Measurements from ENCODE around the gene CLTCL1. TPM values are rescaled to one million over a fixed set of nuclear protein-coding genes. Genes with fewer than 3 reads are reported as not detected.
"Not testable (repeated sequence)": the region's sequence is repeated elsewhere in the genome, so short reads cannot be mapped to it uniquely, and the experiment has no call there.

CLTCL1 gene
- polyA plus RNA-seq, 3 donors from 2014 or later: 0.06 to 0.37 (median 0.19) TPM

DNA sequence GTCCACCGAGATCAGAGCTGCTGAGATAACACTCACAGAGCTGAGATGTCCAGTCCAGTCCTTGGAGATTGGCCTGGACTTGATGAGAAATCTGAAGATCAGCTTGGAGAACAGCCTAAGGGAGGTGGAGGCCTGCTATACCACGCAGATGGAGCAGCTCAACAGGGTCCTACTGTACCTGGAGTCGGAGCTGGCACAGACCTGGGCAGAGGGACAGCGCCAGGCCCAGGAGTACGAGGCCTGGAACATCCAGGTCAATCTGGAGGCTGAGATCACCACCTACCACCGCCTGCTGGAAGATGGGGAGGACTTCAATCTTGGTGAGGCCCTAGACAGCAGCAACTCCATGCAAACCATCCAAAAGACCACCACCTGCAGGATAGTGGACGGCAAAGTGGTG is 33.1 kb downstream of the CLTCL1 start:
- Mint-ChIP-seq H3K27ac (peak overlapping the region in 1 of 6 donors; percentile 57), H3K4me3 (no peak overlapping the region), H3K4me1 (peaks cover 6 to 11% of the 10 kb centered on the region in 2 donors), H3K27me3 (ENCODE audit: low read depth in 3 of 3) (peaks cover 0 to 5% (median 0%) of the 10 kb centered on the region in 3 donors), H3K36me3 (peaks cover 0 to 5% (median 3%) of the 10 kb centered on the region in 3 donors), H3K9me3 (no peaks in the 10 kb centered on the region)
- DNase-seq: no peak

DNA sequence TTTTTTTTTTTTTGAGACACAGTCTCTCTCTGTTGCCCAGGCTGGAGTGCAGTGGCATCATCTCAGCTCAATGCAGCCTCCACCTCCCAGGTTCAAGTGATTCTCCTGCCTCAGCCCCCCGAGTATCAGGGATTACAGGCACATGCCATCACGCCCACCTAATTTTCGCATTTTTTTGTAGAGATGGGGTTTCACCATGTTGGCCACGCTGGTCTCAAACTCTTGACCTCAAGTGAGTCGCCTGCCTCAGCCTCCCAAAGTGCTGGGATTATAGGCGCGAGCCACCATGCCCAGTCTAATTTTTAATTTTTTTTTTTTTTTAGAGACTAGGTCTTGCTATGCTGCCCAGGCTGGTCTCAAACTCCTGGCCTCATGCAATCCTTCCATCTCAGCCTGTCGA is 35.2 kb downstream of the CLTCL1 start:
- not testable (repeated sequence) for H3K4me3 Mint-ChIP-seq; H3K27ac Mint-ChIP-seq; H3K9me3 Mint-ChIP-seq; H3K27me3 Mint-ChIP-seq (ENCODE audit: low read depth in 3 of 3); H3K36me3 Mint-ChIP-seq; DNase-seq
- H3K4me1 Mint-ChIP-seq: peaks cover 6 to 11% of the 10 kb centered on the region in 2 donors

DNA sequence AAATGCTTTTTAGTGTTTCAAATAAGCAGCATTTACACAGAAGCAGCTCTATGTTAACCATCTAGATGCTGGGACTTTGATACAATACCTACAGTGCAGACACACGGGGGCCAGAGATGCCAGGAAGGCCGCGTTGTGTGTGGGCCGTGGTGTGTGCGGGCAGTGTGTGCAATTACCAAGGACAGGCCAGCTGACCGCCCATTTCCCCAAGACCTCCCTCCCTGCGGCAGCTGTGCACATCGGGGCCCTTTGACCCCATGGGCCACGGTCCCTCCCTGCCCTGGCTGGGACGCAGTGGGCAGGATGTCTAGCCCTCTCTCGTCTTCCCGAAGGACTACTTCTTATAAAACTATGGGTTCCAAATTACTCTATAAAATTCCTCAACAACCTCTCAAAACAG is 38.4 kb downstream of the CLTCL1 start:
- Mint-ChIP-seq H3K9me3 (no peaks in the 10 kb centered on the region), H3K27ac (no peak overlapping the region), H3K27me3 (ENCODE audit: low read depth in 3 of 3) (peaks cover 0 to 3% (median 2%) of the 10 kb centered on the region in 3 donors), H3K4me3 (no peak overlapping the region), H3K36me3 (no peaks in the 10 kb centered on the region), H3K4me1 (no peaks in the 10 kb centered on the region)
- DNase-seq: no peak

DNA sequence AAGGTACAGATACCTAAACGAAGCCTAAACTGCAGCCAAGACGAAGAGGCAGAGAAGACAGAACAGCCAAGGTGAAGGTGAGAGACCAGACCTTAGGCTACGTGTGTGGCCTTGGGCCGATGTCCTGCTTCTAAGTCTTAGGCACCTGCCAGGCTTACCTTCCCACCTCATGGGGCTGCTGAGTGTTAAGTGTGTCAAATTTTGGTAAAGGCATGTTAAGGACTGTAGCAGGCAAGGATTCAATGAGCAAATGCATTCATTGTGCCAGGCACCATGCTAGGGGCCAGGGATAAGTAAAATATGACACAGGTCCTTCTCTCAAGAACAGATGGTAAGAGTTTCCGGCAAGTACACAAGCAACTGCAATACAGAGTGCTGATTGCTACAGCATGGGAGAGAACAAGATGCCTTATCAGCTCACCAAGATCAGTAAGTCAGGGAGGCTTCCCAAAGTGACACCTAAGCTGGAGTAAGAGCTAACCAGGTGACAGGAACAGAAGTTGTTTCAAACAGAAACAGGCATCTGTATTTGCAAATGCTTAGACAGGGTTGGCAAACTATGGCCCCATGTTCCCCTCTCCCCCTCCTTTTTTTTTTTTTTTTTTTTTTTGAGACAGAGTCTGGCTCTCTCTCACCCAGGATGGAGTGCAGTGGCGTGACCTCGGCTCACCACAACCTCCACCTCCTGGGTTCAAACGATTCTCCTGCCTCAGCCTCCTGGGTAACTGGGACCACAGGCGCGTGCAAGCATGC is 46.7 kb downstream of the CLTCL1 start:
- H3K27me3 Mint-ChIP-seq (ENCODE audit: low read depth in 3 of 3): peaks cover 0 to 3% (median 0%) of the 10 kb centered on the region in 3 donors
- no peak overlapping the region for H3K4me3 Mint-ChIP-seq
- H3K27ac Mint-ChIP-seq: peak overlapping the region in 1 of 6 donors; percentile 36
- no peaks in the 10 kb centered on the region for H3K4me1 Mint-ChIP-seq
- H3K9me3 Mint-ChIP-seq: no peaks in the 10 kb centered on the region
- no peak for DNase-seq
- H3K36me3 Mint-ChIP-seq: no peaks in the 10 kb centered on the region

DNA sequence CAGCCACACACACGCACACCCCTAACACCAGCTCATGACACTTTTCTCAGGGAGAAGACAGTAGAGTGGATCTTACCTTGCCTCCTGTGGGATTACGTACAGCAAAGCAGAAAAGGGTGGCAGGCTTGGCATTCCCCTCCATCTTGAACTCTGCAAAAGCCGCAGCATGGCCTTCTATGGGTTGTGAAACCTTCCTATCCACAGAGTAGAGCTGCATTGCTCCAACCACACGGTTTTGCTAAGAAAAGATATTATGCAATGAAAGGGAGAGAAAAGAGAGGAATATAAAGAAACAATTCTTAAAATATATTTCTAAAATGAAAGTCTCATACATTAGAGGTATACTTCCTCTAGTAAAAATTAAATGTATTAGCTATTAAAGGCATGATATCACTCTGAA is 48.8 kb downstream of the CLTCL1 start:
- no peak overlapping the region for H3K27ac Mint-ChIP-seq
- H3K27me3 Mint-ChIP-seq (ENCODE audit: low read depth in 3 of 3): peaks cover 0 to 3% (median 0%) of the 10 kb centered on the region in 3 donors
- H3K9me3 Mint-ChIP-seq: no peaks in the 10 kb centered on the region
- H3K4me1 Mint-ChIP-seq: no peaks in the 10 kb centered on the region
- H3K36me3 Mint-ChIP-seq: no peaks in the 10 kb centered on the region
- no peak for DNase-seq
- H3K4me3 Mint-ChIP-seq: no peak overlapping the region

DNA sequence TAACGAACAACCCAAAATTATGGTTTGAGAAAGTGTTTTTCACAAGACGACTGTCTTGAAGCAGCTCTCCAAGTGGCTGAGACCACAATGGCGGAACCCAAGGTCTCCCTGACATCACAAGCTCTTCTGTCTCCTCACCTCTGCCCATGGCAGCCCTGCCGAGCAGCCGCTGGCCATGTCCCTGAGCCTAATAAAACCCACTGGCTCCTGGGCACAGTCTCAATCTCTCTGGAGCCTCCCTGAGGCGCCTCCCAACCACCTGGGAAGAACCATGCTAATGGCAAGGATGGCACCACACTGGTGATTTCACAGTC is 50.0 kb downstream of the CLTCL1 start:
- DNase-seq: no peak
- Mint-ChIP-seq H3K4me3 (no peak overlapping the region), H3K9me3 (no peaks in the 10 kb centered on the region), H3K27me3 (ENCODE audit: low read depth in 3 of 3) (peaks cover 0 to 3% (median 1%) of the 10 kb centered on the region in 3 donors), H3K4me1 (no peaks in the 10 kb centered on the region), H3K36me3 (no peaks in the 10 kb centered on the region), H3K27ac (no peak overlapping the region)

DNA sequence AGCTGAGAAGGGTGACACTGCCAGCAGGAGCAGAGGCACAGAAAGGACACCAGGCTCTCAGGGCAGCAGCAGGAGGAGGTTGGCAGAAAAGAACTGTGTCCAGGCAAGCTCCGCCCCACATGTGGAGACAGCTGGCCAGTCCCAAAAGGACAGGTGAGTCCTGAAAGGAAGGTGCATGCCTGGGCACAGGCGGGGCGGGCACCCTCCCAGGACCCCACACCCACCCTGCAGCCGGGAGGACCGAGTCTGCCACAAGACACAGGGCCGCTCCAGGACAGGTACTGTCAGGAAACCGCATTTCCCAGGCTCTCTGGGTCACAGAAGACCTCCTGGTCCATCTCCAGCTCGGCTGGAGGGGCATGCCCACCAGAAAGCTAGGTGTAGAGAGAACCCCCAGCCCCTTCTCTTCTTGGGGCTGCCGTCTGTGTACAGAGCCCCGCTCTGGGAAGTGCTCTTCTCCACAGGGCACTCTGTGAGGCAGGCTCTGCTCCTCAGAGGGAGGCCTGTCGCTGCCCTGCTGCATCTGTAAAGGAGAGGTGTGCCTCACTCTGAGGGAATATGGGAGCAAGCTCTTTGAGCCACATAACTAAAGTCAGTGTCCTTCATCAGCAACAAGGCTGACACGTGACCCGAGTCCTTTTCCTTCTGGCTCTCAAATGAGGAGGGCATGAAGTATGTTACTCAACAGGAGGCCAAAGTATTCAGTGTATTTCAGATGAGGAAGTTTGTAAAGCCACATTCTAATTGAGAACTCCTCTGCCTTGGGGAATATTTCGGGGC is 50.5 kb downstream of the CLTCL1 start:
- H3K36me3 Mint-ChIP-seq: no peaks in the 10 kb centered on the region
- H3K27ac Mint-ChIP-seq: no peak overlapping the region
- H3K4me3 Mint-ChIP-seq: no peak overlapping the region
- DNase-seq: no peak
- H3K9me3 Mint-ChIP-seq: no peaks in the 10 kb centered on the region
- H3K27me3 Mint-ChIP-seq (ENCODE audit: low read depth in 3 of 3): peaks cover 0 to 3% (median 1%) of the 10 kb centered on the region in 3 donors
- no peaks in the 10 kb centered on the region for H3K4me1 Mint-ChIP-seq

DNA sequence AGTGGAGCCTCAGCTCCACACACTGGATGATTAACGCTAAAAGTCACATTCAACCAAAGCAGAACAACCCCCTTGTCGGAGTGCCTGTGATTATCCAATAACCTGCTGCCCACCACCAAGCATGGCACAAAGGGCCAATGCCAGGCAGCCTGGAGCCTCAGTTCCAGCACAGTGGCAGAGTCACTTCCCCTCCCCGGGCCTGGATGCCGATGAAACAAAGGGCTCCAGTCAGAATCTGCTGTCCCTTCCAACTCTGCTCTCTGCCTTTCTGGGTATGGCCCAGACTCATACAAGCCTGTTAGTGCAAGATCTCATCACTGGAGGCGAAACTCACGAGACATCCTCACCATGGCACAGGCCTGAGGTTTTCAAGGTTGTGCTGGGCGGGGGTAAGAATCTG is 52.1 kb downstream of the CLTCL1 start:
- Mint-ChIP-seq H3K27me3 (ENCODE audit: low read depth in 3 of 3) (peaks cover 0 to 5% (median 0%) of the 10 kb centered on the region in 3 donors), H3K36me3 (no peaks in the 10 kb centered on the region)

DNA sequence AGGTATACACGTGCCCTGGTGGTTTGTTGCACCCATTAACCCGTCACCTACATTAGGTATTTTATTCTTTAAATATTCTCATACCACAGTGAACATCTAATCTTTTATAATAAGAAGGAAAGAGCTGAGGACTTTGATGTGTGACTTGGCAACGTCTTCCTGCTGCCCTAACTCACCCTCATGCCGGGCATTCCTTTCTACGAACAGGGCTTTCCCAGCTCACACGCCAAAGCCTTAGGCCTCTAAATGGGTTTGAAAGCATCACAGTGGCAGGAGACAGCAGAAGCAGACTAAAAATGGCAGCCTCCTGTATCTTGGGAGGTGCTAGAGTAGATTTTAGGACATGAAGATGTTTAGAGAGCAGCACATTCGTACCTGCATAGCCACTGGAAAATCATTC is 52.6 kb downstream of the CLTCL1 start:
- H3K36me3 Mint-ChIP-seq: no peaks in the 10 kb centered on the region
- no peaks in the 10 kb centered on the region for H3K4me1 Mint-ChIP-seq
- H3K9me3 Mint-ChIP-seq: no peaks in the 10 kb centered on the region
- no peak overlapping the region for H3K4me3 Mint-ChIP-seq
- peaks cover 0 to 5% (median 0%) of the 10 kb centered on the region in 3 donors for H3K27me3 Mint-ChIP-seq (ENCODE audit: low read depth in 3 of 3)
- no peak overlapping the region for H3K27ac Mint-ChIP-seq
- DNase-seq: no peak

More for the DNA sequence above, 52.1 kb downstream of the CLTCL1 start:
- no peaks in the 10 kb centered on the region for H3K9me3 Mint-ChIP-seq
- H3K27ac Mint-ChIP-seq: no peak overlapping the region
- no peak for DNase-seq
- no peaks in the 10 kb centered on the region for H3K4me1 Mint-ChIP-seq
- H3K4me3 Mint-ChIP-seq: no peak overlapping the region

DNA sequence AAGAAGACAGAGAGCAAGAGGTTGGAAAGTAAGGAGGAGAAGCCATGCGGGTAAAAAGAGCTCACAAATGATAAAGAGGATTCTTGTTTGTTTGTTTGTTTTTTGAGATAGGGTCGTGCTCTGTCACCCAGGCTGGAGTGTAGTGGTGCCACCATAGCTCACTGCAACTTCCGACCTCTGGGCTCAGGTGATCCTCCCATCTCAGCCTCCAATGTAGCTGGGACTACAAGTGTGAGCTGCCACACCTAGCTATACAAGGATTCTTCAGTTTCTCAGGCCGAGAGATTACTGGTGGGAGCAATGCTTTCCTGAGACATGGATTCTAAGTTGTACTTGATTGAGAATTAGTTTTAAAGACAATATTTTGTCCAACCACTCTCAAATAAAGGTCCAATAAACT is 55.6 kb downstream of the CLTCL1 start:
- Mint-ChIP-seq H3K36me3 (peaks cover 0 to 6% (median 0%) of the 10 kb centered on the region in 3 donors), H3K27me3 (ENCODE audit: low read depth in 3 of 3) (peaks cover 0 to 5% (median 2%) of the 10 kb centered on the region in 3 donors), H3K4me3 (no peak overlapping the region), H3K4me1 (no peaks in the 10 kb centered on the region), H3K27ac (no peak overlapping the region), H3K9me3 (no peaks in the 10 kb centered on the region)
- DNase-seq: no peak

DNA sequence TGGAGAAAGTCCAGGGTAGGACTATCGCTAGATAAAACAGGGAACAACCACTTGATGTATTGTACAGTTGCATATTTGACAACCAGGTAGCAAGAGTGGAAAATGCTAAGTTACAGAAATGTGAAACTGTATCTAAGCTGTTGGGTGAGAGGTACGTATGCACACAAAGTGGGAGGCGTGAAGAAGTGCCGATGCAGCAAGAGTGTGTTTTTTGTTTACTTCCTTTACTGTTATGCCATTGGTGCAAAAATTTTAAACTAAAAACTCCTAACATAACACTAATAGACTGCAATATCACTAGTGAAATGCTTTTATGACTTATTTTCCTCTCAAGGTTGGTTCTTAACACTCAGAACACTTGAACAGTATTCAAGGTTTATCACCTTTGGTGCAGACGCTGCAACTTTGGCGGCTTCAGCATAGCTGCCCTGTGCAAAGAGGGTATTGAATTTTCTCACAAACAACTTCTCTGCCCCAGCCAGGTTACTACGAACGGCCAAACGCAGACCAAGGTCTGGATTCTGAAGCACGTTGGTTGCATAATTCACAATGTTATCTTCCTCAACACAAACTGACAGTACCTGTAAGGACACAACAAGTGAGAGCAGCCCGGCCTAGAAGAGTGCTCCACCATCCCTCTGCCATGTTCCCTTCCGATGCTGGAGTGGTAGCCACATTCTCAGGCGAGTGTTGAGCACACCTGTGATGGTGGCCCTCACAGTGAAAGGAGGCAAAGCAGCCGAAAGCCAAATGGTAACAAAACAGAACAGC is 57.2 kb downstream of the CLTCL1 start:
- no peak for DNase-seq
- H3K4me1 Mint-ChIP-seq: no peaks in the 10 kb centered on the region
- no peaks in the 10 kb centered on the region for H3K9me3 Mint-ChIP-seq
- no peak overlapping the region for H3K27ac Mint-ChIP-seq
- peaks cover 0 to 6% (median 0%) of the 10 kb centered on the region in 3 donors for H3K36me3 Mint-ChIP-seq
- no peak overlapping the region for H3K4me3 Mint-ChIP-seq
- H3K27me3 Mint-ChIP-seq (ENCODE audit: low read depth in 3 of 3): peaks cover 2 to 5% (median 4%) of the 10 kb centered on the region in 3 donors

DNA sequence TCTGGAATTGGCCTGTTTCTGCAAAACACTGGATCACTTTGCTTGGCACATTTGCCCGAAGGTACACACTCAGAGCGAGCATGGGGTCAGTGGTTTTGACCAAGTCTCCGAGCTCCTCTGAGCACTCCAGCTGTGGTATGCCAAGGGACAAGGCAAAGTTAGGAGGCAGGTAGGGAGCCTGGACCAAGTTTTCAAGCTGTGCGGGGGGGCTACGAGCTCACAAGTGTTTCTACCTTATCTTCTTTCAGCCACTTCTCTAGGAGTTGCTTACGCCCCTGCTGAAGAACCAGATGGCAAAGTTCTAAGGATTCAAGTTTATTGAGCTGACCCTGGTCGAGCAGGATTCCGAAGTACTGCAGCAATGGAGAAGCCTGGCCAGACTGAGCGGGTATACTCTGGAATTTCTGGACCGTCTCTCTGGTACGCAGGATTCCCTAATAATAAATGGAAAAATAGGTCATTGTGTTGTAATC is 58.3 kb downstream of the CLTCL1 start:
- Mint-ChIP-seq H3K4me1 (no peaks in the 10 kb centered on the region), H3K27ac (no peak overlapping the region), H3K9me3 (no peaks in the 10 kb centered on the region), H3K36me3 (peaks cover 0 to 6% (median 0%) of the 10 kb centered on the region in 3 donors), H3K27me3 (ENCODE audit: low read depth in 3 of 3) (peaks cover 2 to 5% (median 4%) of the 10 kb centered on the region in 3 donors), H3K4me3 (no peak overlapping the region)
- no peak for DNase-seq

DNA sequence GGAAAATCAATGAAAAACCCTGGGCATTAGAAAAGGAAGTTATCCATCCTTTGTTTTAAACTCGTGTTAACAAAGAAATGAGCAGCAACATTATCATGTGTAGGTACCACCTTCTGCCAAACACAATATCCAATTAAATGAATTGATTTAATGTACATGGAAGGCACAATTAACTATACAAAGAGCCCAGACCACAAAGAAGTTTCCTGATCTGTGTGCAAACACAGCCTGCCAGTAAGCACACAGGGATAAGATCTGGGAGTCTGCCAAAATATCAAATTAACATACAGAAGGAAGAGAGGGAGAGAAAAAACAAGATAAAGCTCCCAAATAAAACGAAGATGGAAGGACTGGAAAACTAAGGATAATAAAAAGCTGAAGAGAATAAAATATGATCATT is 58.9 kb downstream of the CLTCL1 start:
- Mint-ChIP-seq H3K9me3 (no peaks in the 10 kb centered on the region), H3K36me3 (peaks cover 0 to 6% (median 0%) of the 10 kb centered on the region in 3 donors), H3K4me1 (no peaks in the 10 kb centered on the region), H3K4me3 (no peak overlapping the region), H3K27ac (no peak overlapping the region), H3K27me3 (ENCODE audit: low read depth in 3 of 3) (peaks cover 2 to 6% (median 5%) of the 10 kb centered on the region in 3 donors)
- no peak for DNase-seq

DNA sequence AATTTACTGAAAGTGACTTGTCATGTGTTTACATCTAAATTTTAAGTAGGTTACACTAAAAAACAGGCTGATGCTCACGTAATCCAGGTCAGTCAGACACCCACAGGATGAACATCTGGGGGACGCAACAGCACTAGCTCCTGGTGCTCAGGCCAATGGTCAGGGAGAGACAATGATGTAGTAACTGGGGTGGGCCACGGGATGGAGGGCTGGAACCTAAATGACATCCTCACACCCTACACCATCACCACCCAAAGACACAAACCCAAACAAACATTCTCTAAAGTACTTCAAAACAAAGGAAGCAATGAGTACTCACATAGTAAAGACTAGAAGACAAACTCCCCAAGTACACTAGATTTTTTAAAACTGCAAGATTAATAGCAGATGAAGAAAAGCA is 59.5 kb downstream of the CLTCL1 start:
- H3K27ac Mint-ChIP-seq: no peak overlapping the region
- H3K36me3 Mint-ChIP-seq: peaks cover 0 to 6% (median 0%) of the 10 kb centered on the region in 3 donors
- DNase-seq: no peak
- peaks cover 2 to 6% (median 4%) of the 10 kb centered on the region in 3 donors for H3K27me3 Mint-ChIP-seq (ENCODE audit: low read depth in 3 of 3)
- no peaks in the 10 kb centered on the region for H3K9me3 Mint-ChIP-seq
- no peaks in the 10 kb centered on the region for H3K4me1 Mint-ChIP-seq
- H3K4me3 Mint-ChIP-seq: no peak overlapping the region

Data from immature natural killer cell (primary cell).